ENCODE measurements around the gene E2F4. TPM values are rescaled to one million over a fixed set of nuclear protein-coding genes. Genes with fewer than 3 reads are reported as not detected.
A peak's percentile ranks its signal among the peaks of the same experiment; 100 is the strongest.

Gene E2F4
- total and polyA plus RNA-seq, 2 of the 13 experiments (the other 11 are each of a cell fraction or from before 2014, with no cell fraction given), result 84.8 to 91.2 TPM

GRCh38 chr16:67170949-67171649 lies 20.9 kb upstream of the E2F4 start (continued):
- TF ChIP-seq GMEB1 (CRISPR knock-in tag; IDR thresholded peaks at IDR 0.05; ENCODE audit: borderline replicate concordance) (no peak; the same call in 1 of the 2 replicates), TFE3 (CRISPR knock-in tag; IDR thresholded peaks at IDR 0.05) (no peak), ZBTB1 (CRISPR knock-in tag; IDR thresholded peaks at IDR 0.05; ENCODE audit: borderline replicate concordance) (no peak), ASH2L (IDR thresholded peaks at IDR 0.05; ENCODE audit: insufficient read length, low read depth, low read length) (peak; percentile 46), SMAD1 (CRISPR knock-in tag; IDR thresholded peaks at IDR 0.05; ENCODE audit: borderline replicate concordance, low read depth) (peak; percentile 21; the same call in 1 of the 2 replicates), ZNF230 (CRISPR knock-in tag; IDR thresholded peaks at IDR 0.05) (no peak; the same call in 1 of the 2 replicates), BRD4 (CRISPR knock-in tag; IDR thresholded peaks at IDR 0.05) (no peak), ZNF44 (CRISPR knock-in tag; IDR thresholded peaks at IDR 0.05) (peak; percentile 19; the same call in 1 of the 2 replicates), HCFC1 (IDR thresholded peaks at IDR 0.05; ENCODE audit: low read depth, low read length) (no peak), TRAFD1 (CRISPR knock-in tag; IDR thresholded peaks at IDR 0.05; ENCODE audit: borderline replicate concordance) (no peak), ZNF280B (CRISPR knock-in tag; IDR thresholded peaks at IDR 0.05; ENCODE audit: borderline replicate concordance) (no peak; the same call in 1 of the 2 replicates), YEATS4 (CRISPR knock-in tag; IDR thresholded peaks at IDR 0.05; ENCODE audit: borderline replicate concordance) (no peak), ZNF282 (IDR thresholded peaks at IDR 0.05; ENCODE audit: partially characterized antibody) (no peak), SRSF9 (IDR thresholded peaks at IDR 0.05; ENCODE audit: borderline replicate concordance, insufficient read depth, low read depth, low read length, poor library complexity, severe bottlenecking) (no peak), CSRNP2 (CRISPR knock-in tag; conservative IDR thresholded peaks at IDR 0.05; ENCODE audit: low read depth) (no peak), ZNF414 (CRISPR knock-in tag; IDR thresholded peaks at IDR 0.05) (no peak; the same call in 1 of the 2 replicates), FOSL1 (CRISPR knock-in tag; IDR thresholded peaks at IDR 0.05; ENCODE audit: borderline replicate concordance) (no peak), ZFP62 (CRISPR knock-in tag; IDR thresholded peaks at IDR 0.05) (no peak)
